HG02798 (cell line): ENCODE results near the gene MBOAT2.
"Not testable (repeated sequence)": the region's sequence is repeated elsewhere in the genome, so short reads cannot be mapped to it uniquely, and the experiment has no call there.

Experiments
- ATAC-seq: cut with Tn5 transposase; IDR thresholded peaks from one replicate; pipeline ENCODE4 v1.9.1; 2021; ENCODE audit warnings: mild to moderate bottlenecking; ENCODE audit not compliant: unreplicated experiment, poor library complexity

The MBOAT2 gene, protein sequence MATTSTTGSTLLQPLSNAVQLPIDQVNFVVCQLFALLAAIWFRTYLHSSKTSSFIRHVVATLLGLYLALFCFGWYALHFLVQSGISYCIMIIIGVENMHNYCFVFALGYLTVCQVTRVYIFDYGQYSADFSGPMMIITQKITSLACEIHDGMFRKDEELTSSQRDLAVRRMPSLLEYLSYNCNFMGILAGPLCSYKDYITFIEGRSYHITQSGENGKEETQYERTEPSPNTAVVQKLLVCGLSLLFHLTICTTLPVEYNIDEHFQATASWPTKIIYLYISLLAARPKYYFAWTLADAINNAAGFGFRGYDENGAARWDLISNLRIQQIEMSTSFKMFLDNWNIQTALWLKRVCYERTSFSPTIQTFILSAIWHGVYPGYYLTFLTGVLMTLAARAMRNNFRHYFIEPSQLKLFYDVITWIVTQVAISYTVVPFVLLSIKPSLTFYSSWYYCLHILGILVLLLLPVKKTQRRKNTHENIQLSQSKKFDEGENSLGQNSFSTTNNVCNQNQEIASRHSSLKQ

DNA sequence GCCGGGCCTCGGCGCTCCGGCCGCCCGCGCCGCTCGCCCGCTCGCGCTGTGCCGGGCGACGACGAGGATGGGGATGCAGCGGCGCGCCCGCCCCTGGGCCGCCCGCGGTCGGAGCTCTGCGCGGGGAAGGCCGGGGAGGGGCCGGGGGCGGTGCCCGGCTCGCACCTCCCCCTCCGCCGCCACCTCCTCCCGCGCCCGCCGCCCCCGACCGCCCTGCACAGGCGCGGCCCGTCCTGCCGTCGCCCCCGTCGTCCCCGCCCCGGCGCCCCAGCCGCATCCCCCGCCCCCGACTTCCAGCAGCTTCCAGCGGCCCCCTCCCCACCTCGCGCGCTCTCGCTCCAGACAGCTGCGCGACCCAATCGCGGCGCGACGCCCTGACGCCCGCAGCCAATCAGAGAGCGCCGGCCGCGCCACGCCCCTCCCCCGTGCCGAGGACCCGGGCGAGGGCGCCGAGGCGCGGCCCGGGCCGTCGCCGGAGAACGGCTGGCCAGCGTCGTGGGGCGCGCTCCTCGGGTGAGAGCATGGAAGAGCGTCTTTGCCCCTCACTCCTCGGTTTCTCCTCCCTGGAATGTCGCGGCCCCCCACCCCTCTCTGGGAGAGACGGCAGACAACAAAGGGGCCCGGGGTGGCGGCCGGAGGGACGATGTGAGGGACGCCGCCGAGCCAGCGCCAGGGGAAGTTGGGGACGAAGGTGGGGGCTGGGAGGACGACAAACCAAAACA, at the start of gene MBOAT2:
MBOAT2 (minus strand) TSS at position 69 of the 722 bp plus-strand sequence. CDS start 70 bp downstream, outside the sequence.
- peak; percentile 96 for ATAC-seq

DNA sequence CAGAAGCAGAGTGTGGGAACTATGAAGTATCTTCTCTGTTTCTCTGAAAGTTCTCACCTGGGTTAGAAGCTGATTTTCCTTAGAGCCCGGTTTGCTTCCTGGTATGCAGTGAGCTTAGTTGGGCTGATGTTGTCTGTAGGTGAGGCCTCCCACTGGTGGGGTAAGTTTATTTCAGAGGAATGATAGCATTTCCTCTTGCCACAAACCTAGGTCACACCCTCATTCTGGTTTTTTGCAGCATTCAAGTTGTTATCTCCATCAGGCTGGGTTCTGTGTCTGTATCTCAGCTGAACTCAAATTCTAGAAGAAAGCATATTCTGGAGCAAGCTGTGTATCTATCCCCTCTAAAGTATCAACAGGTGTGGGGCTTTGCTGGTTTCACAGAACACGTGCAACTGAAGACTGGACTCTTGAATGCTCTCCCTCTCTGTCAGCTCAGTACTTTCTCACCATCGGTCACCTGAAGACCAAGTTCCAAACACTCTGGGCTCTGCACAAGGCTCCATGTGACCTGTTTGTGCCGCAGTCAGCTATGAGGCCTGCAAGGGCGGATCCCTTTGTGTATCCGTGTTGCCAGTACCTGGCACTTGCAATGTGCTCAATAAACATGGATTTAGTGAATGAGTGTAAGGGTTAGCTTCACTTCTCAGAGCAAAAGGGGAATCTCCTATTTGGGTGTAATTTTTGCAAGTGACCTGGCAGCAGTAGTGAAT, 49.5 kb upstream of the MBOAT2 start:
- ATAC-seq, result no peak

DNA sequence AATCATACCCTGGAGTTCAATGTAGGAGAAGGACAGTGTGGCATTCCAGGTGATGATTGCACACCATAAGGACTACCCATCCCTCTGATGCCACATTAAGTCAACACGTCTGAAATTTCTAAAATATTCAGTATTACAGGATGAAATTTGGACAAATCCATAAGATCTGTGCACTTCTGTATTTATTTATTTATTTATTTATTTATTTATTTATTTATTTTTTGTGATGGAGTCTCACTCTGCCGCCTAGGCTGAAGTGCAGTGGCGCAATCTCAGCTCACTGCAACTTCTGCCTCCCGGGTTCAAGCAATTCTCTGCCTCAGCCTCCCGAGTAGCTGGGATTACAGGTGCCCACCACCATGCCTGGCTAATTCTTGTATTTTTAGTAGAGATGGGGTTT, 48.0 kb upstream of the MBOAT2 start:
- not testable (repeated sequence) for ATAC-seq

DNA sequence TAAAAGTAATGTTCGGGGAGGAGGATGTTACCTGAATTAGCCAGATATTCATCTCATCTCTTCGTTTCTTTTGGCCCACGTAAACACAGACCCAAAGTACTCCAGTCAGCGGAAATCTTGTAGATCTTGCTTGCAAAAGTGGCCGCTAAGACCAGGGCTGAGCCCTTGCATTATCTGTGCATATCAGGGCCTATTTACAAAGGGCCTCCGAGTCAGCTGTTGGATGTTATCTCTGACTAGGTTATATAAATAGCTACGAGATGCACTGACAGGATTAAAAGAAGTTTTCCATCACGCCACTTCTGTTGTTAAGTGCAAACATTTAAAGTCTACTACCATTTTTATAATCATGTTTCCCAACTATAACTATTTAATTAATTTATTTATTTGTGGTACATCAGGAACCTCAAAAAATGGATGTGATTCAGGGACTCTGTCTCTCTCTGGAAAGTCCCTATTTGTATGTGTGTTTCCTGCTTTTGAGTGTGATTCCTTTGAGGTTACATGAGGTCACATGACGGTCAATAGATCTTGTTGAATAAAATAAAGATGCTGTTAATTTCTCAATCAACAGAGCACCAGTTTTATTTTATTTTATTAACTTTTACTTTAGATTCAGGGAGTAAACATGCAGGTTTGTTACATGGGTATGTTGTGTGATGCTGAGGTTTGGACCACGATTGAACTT, 46.8 kb upstream of the MBOAT2 start:
- no peak for ATAC-seq

DNA sequence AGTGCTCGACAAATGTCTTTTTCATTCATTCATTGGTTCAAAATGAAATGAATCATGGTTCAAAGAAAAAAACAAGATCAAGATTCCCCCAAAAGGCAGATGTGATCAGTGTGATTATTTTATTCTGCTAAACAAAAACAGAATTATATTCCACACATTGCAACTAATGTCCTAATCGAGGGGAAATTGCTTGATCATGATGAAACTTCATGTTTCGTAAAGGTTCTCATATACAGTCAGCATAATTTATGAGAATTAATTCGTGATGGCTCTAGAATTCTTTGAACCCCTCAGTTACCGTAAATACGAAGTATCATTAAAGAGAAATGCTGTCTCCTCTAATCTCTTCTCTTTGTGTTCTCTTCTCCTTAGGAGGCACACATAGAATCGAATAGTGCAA, 42.1 kb upstream of the MBOAT2 start:
- ATAC-seq, result no peak

DNA sequence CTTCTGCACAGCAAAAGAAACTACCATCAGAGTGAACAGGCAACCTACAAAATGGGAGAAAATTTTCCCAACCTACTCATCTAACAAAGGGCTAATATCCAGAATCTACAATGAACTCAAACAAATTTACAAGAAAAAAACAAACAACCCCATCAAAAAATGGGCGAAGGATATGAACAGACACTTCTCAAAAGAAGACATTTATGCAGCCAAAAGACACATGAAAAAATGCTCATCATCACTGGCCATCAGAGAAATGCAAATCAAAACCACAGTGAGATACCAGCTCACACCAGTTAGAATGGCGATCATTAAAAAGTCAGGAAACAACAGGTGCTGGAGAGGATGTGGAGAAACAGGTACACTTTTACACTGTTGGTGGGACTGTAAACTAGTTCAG, 40.0 kb upstream of the MBOAT2 start:
- not testable (repeated sequence) for ATAC-seq

DNA sequence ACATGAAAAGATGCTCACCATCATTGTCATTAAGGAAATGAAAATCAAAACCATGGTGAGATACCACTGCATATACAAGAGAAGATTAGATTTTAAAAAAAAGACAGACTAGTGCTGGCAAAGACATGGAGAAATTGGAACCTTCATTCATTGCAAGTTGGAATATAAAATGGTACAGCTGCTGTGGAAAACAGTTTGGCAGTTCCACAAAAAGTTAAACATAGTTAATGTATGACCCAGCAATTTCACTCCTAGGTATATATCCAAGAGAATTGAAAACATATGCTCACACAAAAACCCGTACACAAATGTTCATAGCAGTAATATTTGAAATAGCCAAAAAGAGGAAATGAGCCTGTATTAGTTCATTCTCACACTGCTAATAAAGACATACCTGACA, 33.7 kb upstream of the MBOAT2 start:
- no peak for ATAC-seq

DNA sequence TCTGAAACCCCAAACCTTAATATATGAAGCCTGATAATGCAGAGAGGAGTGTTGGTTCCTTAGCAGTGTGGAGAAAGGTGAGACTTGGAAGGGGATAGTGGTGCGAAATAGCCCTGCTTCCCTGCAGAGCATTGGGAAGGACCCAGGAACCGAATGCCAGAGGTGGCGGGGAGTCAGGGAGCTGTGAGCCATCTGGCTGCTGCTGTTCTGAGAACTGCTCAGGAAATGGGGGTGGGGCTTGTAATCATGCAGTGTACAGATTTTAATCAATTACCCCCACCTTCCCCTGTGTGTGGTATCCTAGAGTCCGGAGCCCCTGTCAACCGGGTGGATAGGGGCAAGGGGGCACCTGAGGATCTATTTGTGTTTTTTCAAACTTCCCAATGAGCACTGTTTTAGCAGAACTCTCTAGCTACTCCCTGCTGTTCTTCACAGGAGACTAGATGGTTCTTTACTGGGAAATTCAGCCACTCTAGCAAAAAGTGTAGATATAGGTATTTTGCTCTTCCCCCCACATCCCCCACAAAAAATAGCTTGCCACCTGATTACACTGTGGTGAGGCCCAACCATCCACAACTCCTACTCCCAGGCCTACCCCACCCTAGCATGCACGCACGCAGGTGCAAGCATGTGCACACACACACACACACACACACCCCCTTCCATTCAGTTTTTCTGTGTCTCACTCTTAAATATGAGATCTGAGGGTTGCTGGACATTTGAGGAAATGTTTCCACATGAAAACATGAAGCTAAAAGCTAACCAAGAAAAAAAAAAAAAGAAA, 30.1 kb upstream of the MBOAT2 start:
- ATAC-seq, result no peak

DNA sequence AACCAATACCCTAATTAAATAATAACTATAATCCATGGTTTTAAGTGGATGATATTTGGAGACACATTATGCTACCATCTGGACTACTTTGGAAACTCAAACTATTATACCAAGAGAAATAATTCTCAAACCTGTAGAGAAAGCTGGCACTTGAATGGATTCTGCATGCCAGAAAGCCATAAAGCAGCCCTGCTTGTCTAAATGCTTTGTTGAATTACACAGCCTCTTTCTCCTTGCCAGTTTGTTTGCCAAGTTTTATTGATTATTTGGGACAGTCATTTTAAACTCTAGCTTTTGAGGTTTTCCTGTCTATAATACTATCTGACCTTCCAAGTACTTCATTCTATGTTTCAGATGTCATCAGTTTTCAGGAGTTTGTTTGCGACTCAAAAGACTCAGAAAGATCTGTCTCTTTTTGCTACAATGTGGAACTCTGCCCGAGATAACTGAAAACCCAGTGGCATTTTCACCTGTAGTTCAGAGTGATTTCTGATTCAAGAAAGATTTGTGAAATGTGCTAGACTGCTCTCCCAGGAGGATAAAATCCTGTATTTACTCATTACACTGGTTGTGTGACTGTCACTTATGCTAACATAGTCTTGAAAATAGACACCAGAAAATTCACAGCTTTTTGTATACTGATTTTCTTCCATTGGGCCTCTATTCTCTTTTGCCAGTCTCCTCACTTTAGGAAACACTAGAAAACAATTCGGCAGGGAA, 29.2 kb upstream of the MBOAT2 start:
- no peak for ATAC-seq

DNA sequence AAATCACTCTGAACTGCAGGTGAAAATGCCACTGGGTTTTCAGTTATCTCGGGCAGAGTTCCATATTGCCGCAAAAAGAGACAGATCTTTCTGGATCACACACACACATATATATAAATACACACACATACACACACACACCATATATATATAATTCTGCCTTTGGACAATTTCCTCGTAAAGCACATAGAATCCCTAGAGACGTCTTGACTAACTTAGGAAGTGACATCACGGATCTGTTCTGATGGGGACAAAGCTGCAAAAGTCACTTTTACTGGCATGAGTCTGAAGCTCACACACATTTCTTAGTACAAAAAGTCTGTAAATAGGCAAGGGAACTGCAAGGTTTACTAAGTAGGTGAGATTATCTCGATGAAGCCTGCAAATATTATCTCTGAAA, 28.6 kb upstream of the MBOAT2 start:
- ATAC-seq, result no peak

DNA sequence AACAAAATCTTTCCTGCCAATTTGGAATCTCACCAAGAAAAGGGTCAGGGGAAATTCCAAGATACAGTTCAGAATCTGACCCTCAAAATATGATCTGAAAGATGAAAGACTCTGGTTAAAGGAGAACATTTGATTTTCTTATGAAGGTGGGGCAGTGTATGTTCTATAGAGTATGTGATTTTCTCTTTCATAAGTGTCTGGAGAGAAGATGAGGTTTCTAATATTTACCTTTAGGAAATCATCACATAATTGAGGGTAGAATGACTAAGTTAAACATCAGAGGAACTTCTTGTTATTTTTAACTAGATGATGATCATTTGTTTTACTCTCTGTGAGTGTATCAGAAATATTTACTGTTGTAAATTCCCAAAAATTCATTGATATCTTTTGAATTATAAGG, 27.8 kb upstream of the MBOAT2 start:
- ATAC-seq, result no peak

DNA sequence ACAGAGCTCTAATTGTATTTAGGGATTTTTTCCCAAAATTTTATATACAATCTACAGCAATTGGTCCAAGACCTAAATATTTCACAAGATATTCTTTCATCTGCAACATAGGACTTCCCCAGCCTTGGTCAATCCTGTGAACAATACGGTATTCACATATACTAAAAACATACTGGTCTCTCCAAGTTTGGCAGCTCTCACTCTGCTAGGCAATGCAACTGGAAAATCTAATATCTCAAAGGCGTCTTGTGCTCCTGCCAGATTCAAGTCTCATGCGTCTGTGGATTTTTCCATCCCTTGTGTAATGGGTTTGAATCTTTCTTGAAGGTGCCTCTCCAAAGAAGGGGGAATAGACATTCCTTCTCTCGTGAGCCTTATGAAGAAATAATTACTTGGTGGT, 27.4 kb upstream of the MBOAT2 start:
- no peak for ATAC-seq

DNA sequence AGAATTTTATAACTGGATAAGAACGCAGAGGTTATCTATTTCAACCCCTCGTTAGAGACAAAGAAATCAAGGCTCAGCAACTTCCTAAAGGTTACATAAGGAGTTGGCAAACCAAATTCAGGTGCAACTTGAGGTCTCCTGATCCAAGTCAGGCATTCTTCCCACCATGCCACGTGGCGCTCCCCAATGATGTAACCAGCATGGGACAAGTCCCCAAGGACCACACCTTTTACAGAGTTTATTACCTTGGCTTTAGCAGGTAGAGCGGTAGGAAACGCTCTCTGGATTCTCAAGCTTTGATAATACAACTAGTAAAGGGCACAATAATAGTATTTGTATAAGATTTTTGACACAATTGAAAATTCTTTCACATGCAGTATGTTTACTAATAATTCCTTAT, 26.7 kb upstream of the MBOAT2 start:
- ATAC-seq, result no peak

DNA sequence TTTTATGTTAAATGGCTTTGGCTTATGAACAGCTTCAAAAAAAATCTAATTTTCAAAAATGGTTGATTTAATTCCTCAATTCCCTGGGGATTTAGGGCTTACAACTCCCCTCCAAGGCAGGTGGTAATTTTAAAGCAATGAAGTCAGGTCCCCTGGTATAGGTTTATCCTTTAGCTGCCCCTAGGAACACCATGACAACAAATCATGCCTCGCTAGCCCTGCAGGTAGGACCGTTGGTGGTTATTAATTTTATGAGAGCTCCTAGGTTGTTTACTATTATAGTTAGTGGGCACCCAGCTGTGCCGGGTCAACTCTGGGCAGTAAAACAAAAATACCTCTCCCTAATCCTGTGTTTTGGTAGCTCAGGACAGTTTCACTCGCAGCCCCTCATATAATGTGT, 26.2 kb upstream of the MBOAT2 start:
- ATAC-seq, result no peak

DNA sequence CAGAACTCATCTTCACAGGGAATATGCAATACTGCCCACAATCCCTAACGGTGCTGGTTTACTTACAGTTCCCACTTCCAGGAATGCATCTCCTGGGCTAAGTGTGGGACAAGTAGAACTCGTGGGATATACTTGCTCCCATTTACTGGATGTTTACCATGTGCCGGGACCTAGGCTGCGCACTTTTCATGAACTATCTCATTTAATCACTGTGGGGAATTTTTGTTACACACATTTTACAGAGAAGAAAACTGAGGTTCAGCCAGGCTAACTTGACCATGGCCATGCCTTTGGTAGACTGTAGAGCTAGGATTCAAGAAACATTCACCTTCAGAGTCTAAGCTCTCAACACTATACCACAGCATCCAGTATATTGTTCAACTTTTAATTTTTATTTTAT, 24.4 kb upstream of the MBOAT2 start:
- ATAC-seq, result no peak

DNA sequence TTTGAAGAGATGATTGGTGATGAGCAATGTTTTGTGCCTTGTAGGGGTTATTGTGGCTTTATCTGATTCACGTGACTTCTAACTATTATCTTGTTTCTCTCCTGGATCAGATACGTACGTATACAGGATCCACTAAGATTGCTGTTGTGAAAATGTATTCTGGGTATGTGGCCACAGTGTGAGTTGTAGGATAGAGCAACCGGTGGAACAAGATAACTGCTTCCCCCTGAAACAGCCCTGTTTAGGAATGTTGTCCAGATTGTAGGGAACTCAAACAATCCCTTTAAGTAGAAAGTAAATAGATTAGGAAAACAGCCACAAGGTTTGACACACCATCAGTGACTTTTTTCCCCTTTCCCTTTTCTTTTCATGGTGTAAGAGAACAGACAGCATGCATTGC, 22.3 kb upstream of the MBOAT2 start:
- no peak for ATAC-seq

DNA sequence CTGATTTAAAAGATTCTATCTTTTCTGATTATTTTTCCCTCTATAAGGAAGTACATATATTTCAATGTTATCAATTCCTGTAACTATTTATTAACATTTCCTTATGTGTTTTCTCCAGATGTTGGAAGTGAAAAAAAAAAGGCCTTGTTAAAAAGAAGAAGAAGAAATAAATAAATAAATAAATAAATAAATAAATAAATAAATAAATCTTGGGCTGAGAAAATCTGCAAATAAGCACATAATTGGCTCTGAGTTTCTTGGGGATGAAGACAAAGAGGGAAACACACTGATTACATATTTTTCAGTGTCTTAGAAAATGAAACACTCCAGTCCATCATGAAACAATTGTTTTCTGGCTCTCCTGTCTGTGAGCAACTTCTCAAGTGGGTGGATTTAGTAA, 21.1 kb upstream of the MBOAT2 start:
- ATAC-seq, result no peak

DNA sequence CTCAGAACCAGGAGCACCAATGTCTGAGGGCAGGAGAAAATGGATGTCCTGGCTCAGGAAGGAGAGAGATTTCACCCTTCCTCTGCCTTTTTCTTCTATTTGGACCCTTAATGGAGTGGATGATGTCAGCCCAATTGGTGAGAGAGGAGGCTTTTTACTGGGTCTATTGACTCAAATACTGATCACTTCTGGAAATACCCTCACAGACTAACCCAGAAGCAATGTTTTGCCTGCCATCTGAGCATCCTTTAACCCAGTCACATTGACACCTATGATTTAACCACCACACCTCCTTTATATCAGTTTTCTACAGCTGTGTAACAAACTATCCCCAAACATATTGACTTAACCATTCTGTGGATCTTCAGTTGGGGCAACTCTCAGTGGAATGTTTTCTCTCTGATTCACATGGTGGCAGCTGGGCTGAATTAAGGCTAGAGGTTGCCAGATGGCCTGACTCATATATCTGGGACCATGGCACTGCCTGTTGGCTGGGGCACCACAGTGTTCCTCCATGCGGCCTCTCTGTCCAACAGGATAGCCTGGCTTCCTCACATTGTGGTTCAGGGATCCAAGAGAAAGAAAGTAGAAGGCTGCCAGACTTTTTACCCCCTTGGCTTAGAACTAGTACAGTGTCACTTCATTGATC, 18.2 kb upstream of the MBOAT2 start:
- no peak for ATAC-seq

DNA sequence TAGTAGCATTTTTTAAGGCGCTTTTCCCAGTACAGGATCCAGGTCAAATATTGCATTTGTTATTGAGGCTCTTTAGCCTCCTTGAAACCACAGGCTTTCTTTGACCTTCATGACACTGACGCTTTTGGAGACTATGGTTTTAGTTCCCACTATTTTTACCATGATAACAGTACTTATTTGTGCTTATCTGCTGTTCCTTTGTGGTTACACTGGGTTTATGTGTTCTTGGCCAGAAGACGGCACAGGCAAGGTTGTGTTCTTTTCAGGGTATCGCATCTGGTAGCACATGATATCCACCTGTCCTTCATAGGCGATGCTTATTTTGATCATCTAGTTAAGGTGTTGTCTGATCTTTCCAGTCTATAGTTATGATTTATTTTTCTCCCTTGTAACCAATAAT, 16.8 kb upstream of the MBOAT2 start:
- no peak for ATAC-seq
